ENCODE data around the gene HIF1AN. TPM values are rescaled to one million over a fixed set of nuclear protein-coding genes. Genes with fewer than 3 reads are reported as not detected.

HIF1AN gene
- total and polyA plus RNA-seq, 2 of the 8 experiments (the other 6 are each of a cell fraction or from before 2014, with no cell fraction given) = 10.9 to 62.8 TPM

DNA sequence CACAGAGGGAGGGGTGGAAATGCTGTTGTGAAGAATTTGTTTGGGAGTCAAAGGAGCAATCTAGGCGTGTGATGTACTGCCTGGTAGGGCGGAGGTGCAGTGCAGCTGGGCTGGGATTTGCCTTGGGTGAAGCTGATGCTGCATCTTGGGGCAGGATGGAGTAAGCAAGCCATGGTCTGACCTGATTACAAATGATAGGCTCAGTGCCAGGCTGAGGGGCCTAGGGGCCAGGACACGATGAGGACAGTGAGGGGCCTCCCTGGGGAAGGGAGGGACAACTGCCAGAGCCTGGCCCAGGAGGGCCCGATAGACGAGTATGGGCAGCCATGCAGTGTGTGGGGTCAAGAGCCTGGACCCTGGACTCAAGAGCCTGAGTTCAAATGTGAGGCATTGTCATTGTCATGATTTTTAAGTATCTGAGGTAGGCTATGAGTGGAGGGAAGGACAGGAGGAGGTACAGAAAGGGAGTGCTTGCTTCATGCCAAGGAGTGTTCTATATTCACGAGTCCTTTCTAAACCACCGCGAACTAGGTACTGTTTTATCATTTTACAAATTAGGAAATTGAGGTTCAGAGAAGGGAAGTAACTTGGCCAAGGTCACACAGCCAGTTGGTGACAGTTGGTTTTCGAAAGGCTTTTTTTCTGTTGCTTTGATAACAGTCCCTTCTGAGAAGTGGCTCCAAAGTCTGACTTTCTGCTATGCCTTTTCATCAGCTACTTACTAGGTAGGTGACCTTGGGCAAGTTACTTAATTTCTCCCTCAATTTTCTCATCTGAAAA is 29.7 kb downstream of the HIF1AN start:
- H3K4me3 ChIP-seq (ENCODE audit: extremely low read depth in 1 of 4, insufficient read depth in 2 of 4, low read depth in 3 of 4, low read length in 4 of 4) = no peak overlapping the region
- no peak for DNase-seq (ENCODE audit: low read depth in 1 of 2, low spot score in 2 of 2)
- H3K4me2 ChIP-seq (ENCODE audit: insufficient read depth in 1 of 2, low read depth in 2 of 2, low read length in 2 of 2) = no peak overlapping the region
- WGBS, 2 experiments (ENCODE audit: extremely low coverage in 1 of 2, insufficient coverage in 1 of 2, insufficient read length in 1 of 2, insufficient replicate concordance in 2 of 2, low coverage in 1 of 2, low lambda C conversion rate in 2 of 2, missing lambda C conversion rate in 1 of 2) = 86% methylated on average over 9 of the region's 9 CpGs; no CpG with 5 or more reads in 1 of the 2 experiments
- H4K8ac ChIP-seq (ENCODE audit: extremely low read depth, insufficient read depth, low read length) = no peak overlapping the region
- peaks cover 0 to 6% (median 3%) of the 10 kb centered on the region in 4 experiments; a peak in 5 of 7 replicates for H3K4me1 ChIP-seq (replicated peaks in 1 of 4; ENCODE audit: control insufficient read depth in 3 of 4, insufficient read depth in 4 of 4, low read length in 3 of 4)
- H3K14ac ChIP-seq (ENCODE audit: insufficient read length) = no peak overlapping the region
- no peak for FAIRE-seq
- H3K9ac ChIP-seq (replicated peaks in 1 of 4; ENCODE audit: extremely low read depth in 1 of 4, low read depth in 3 of 4, low read length in 3 of 4) = no peak overlapping the region
- no peak overlapping the region for H4K91ac ChIP-seq (replicated peaks; ENCODE audit: insufficient read length, low read length)
- H3K27ac ChIP-seq (ENCODE audit: low read depth, low read length) = no peak overlapping the region
- H2BK15ac ChIP-seq (ENCODE audit: low read length) = no peak overlapping the region
- no peak for TF ChIP-seq HDAC6 (IDR thresholded peaks at IDR 0.05; ENCODE audit: low read depth, low read length)
- TF ChIP-seq, protein P1, sequence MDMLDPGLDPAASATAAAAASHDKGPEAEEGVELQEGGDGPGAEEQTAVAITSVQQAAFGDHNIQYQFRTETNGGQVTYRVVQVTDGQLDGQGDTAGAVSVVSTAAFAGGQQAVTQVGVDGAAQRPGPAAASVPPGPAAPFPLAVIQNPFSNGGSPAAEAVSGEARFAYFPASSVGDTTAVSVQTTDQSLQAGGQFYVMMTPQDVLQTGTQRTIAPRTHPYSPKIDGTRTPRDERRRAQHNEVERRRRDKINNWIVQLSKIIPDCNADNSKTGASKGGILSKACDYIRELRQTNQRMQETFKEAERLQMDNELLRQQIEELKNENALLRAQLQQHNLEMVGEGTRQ (IDR thresholded peaks at IDR 0.05; ENCODE audit: low read length) = no peak
- H2AFZ ChIP-seq (ENCODE audit: low read length) = no peak overlapping the region
- H3K27me3 ChIP-seq (replicated peaks in 1 of 4; ENCODE audit: control insufficient read depth in 3 of 4, extremely low read depth in 1 of 4, insufficient read depth in 3 of 4, low read length in 3 of 4) = peaks cover 0 to 27% (median 17%) of the 10 kb centered on the region in 4 experiments; a peak in 6 of 7 replicates
- H4K5ac ChIP-seq (ENCODE audit: insufficient read length, low read depth, low read length) = no peak overlapping the region
- ChIA-PET CTCF (ENCODE audit: partially characterized antibody) (interaction anchor here (0.9 to 9.8 kb wide), 12 partner anchors 10 to 453 kb away, joined by 3 to 110 read pairs (median 6); no protein-coding TSS in a partner anchor), POLR2A (ENCODE audit: partially characterized antibody) (interaction anchor here (0.6 to 3.4 kb wide), 2 partner anchors 12 to 331 kb away, joined by 3 to 21 read pairs; no protein-coding TSS in a partner anchor)
- no peaks in the 10 kb centered on the region for H3K36me3 ChIP-seq (ENCODE audit: control insufficient read depth in 2 of 4, insufficient read depth in 4 of 4, low read length in 3 of 4)
- no peak overlapping the region for H2AK5ac ChIP-seq (ENCODE audit: low read depth, low read length)
- H3K79me2 ChIP-seq (ENCODE audit: control insufficient read depth in 1 of 2, insufficient read depth in 2 of 2, low read length in 2 of 2) = no peaks in the 10 kb centered on the region
- H2BK20ac ChIP-seq (ENCODE audit: low read length) = no peak overlapping the region
- no peak overlapping the region for H3K23ac ChIP-seq (ENCODE audit: insufficient read length)
- H3K18ac ChIP-seq (ENCODE audit: extremely low read depth, low read length) = no peak overlapping the region
- no peaks in the 10 kb centered on the region for H3K79me1 ChIP-seq (ENCODE audit: low read depth, low read length)
- H4K20me1 ChIP-seq (replicated peaks in 1 of 2; ENCODE audit: control insufficient read depth in 1 of 2, insufficient read depth in 2 of 2, low read length in 2 of 2) = peaks cover 0 to 3% of the 10 kb centered on the region in 2 experiments
- H3K9me3 ChIP-seq (ENCODE audit: insufficient read depth in 2 of 2, low read depth in 1 of 2, low read length in 1 of 2) = peaks cover 0 to 3% of the 10 kb centered on the region in 2 experiments; a peak in 1 of 4 replicates
- no peak overlapping the region for H2BK120ac ChIP-seq (replicated peaks; ENCODE audit: low read depth, low read length)
- H3K56ac ChIP-seq (replicated peaks; ENCODE audit: insufficient read length, low read depth, low read length) = no peak overlapping the region
- peaks cover 5% of the 10 kb centered on the region; the same call in 1 of the 2 replicates for H3K23me2 ChIP-seq (ENCODE audit: low read depth, low read length)
- H3K4ac ChIP-seq (replicated peaks; ENCODE audit: insufficient read length, low read depth, low read length) = no peak overlapping the region
- peak overlapping the region; percentile 39; the same call in 1 of the 2 replicates for H2BK12ac ChIP-seq (ENCODE audit: low read depth, low read length)
- H2BK5ac ChIP-seq (ENCODE audit: low read depth, low read length) = no peak overlapping the region

Data from H1 (cell line).